DND-41 (cell line): ENCODE results near the gene HCRTR1.

ENCODE experiments used
- EZH2 ChIP-seq: IDR thresholded peaks from 3 replicates; pipeline ENCODE4 v1.6.1; 2012; ENCODE audit warnings: borderline replicate concordance, low read depth, mild to moderate bottlenecking, moderate library complexity, low read length, inconsistent platforms; ENCODE audit not compliant: severe bottlenecking
- TF ChIP-seq, protein P1 (sequence below): IDR thresholded peaks from 2 replicates; pipeline ENCODE4 v1.5.1; 2012; ENCODE audit warnings: borderline replicate concordance, low read length, moderate library complexity, mild to moderate bottlenecking; ENCODE audit not compliant: poor library complexity, severe bottlenecking; ENCODE audit errors: extremely low read depth

- TF ChIP-seq, protein P1, sequence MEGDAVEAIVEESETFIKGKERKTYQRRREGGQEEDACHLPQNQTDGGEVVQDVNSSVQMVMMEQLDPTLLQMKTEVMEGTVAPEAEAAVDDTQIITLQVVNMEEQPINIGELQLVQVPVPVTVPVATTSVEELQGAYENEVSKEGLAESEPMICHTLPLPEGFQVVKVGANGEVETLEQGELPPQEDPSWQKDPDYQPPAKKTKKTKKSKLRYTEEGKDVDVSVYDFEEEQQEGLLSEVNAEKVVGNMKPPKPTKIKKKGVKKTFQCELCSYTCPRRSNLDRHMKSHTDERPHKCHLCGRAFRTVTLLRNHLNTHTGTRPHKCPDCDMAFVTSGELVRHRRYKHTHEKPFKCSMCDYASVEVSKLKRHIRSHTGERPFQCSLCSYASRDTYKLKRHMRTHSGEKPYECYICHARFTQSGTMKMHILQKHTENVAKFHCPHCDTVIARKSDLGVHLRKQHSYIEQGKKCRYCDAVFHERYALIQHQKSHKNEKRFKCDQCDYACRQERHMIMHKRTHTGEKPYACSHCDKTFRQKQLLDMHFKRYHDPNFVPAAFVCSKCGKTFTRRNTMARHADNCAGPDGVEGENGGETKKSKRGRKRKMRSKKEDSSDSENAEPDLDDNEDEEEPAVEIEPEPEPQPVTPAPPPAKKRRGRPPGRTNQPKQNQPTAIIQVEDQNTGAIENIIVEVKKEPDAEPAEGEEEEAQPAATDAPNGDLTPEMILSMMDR, result no peak
- TF ChIP-seq EZH2, result no peak
Observed at GRCh38 chr1:31583082-31583994, 34.2 kb upstream of the HCRTR1 start.
